Measurements from ENCODE around the gene ZSCAN5C.
"Not testable (repeated sequence)": the region's sequence is repeated elsewhere in the genome, so short reads cannot be mapped to it uniquely, and the experiment has no call there.

The ZSCAN5C gene

DNA sequence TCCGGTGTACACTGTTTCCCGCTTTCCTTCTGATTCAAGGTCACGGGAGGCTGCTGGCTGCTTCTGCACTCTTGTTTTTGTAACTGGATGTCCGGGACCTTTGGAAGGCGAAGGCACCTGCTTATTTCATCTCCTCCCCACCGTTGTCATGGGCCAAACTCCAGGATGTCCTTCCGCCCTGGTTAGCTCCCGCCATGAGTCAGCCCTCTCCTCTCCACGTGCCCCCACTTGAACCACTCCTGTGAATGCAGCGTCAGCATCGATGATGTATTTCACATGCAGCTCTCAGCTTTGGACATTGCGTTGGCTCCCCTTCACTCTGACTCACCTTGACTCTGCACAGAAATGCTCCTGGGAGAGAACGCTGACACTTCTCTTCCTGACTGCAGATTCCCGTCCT, 31.8 kb upstream of the ZSCAN5C start:
- Histone ChIP-seq H3K9ac (ENCODE audit: low read length) (no peak overlapping the region), H3K27me3 (ENCODE audit: insufficient read depth, low read length) (no peaks in the 10 kb centered on the region), H3K79me1 (ENCODE audit: low read length) (no peaks in the 10 kb centered on the region), H4K91ac (ENCODE audit: low read depth, low read length) (no peak overlapping the region), H3K4me1 (ENCODE audit: control insufficient read depth in 1 of 2, insufficient read depth in 2 of 2, low read length in 2 of 2) (no peaks in the 10 kb centered on the region), H2BK12ac (ENCODE audit: low read length) (no peak overlapping the region), H2BK120ac (ENCODE audit: insufficient read depth, low read length, poor library complexity) (no peak overlapping the region), H3K4ac (ENCODE audit: low read depth, low read length) (no peak overlapping the region), H3K4me2 (ENCODE audit: low read length) (no peak overlapping the region), H4K12ac (ENCODE audit: low read depth, low read length) (no peak overlapping the region), H3K23ac (ENCODE audit: low read length) (no peak overlapping the region), H2AFZ (ENCODE audit: insufficient read depth, low read length, poor library complexity) (no peak overlapping the region), H3K14ac (ENCODE audit: low read length) (no peak overlapping the region), H3K27ac (ENCODE audit: low read depth, low read length) (no peak overlapping the region), H3K9me3 (ENCODE audit: insufficient read depth, low read depth, low read length) (no peaks in the 10 kb centered on the region), H3K36me3 (ENCODE audit: control insufficient read depth in 1 of 2, insufficient read depth in 2 of 2, low read length in 2 of 2) (no peaks in the 10 kb centered on the region), H4K8ac (ENCODE audit: low read depth, low read length) (no peak overlapping the region), H3K79me2 (ENCODE audit: control insufficient read depth, insufficient read depth, low read length, poor library complexity) (no peaks in the 10 kb centered on the region), H2BK5ac (ENCODE audit: low read depth, low read length, poor library complexity) (no peak overlapping the region), H3K4me3 (ENCODE audit: low read depth, low read length) (no peak overlapping the region), H3K18ac (ENCODE audit: low read length) (no peak overlapping the region), H2AK5ac (ENCODE audit: low read length) (no peak overlapping the region)
- peak in 1 of 2 donors; percentile 23 for DNase-seq
- WGBS (ENCODE audit: extremely low coverage, insufficient coverage, insufficient read length): no CpG with 5 or more reads among the region's 14 CpGs

DNA sequence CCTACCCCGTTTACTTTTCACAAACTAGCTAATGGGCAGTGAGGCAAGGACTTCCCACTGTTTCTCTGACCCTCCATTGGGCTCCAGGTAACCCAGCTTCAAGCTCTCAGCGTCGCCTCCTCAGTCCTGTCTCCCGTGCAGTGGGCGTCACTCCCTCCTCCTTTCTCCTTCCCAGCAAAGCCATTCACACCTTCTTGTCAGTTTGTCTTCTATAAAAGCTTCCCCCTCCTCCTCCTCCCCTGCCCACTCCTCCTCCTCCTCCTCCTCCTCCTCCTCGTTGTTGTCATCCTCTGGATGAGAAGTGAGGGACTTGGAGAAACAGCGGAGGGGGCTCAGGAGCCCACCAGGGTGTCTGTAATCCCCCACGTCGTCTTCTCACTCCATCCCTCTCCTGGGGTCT, 28.0 kb upstream of the ZSCAN5C start:
- WGBS (ENCODE audit: extremely low coverage, insufficient coverage, insufficient read length): no CpG with 5 or more reads among the region's 9 CpGs
- Histone ChIP-seq H4K91ac (ENCODE audit: low read depth, low read length) (no peak overlapping the region), H3K79me1 (ENCODE audit: low read length) (no peaks in the 10 kb centered on the region)

GRCh38 chr19:56174550-56174949, 27.5 kb upstream of the ZSCAN5C start:
- Histone ChIP-seq H3K14ac (ENCODE audit: low read length) (no peak overlapping the region), H3K4me3 (ENCODE audit: low read depth, low read length) (no peak overlapping the region), H2BK12ac (ENCODE audit: low read length) (no peak overlapping the region), H3K4ac (ENCODE audit: low read depth, low read length) (no peak overlapping the region), H3K79me2 (ENCODE audit: control insufficient read depth, insufficient read depth, low read length, poor library complexity) (no peaks in the 10 kb centered on the region), H3K9ac (ENCODE audit: low read length) (no peak overlapping the region), H3K27ac (ENCODE audit: low read depth, low read length) (no peak overlapping the region), H3K36me3 (ENCODE audit: control insufficient read depth in 1 of 2, insufficient read depth in 2 of 2, low read length in 2 of 2) (no peaks in the 10 kb centered on the region), H3K9me3 (ENCODE audit: insufficient read depth, low read depth, low read length) (no peaks in the 10 kb centered on the region), H3K4me2 (ENCODE audit: low read length) (no peak overlapping the region), H3K27me3 (ENCODE audit: insufficient read depth, low read length) (no peaks in the 10 kb centered on the region), H4K12ac (ENCODE audit: low read depth, low read length) (no peak overlapping the region), H4K91ac (ENCODE audit: low read depth, low read length) (no peak overlapping the region), H2AFZ (ENCODE audit: insufficient read depth, low read length, poor library complexity) (no peak overlapping the region), H3K23ac (ENCODE audit: low read length) (no peak overlapping the region), H3K4me1 (ENCODE audit: control insufficient read depth in 1 of 2, insufficient read depth in 2 of 2, low read length in 2 of 2) (no peaks in the 10 kb centered on the region), H2AK5ac (ENCODE audit: low read length) (no peak overlapping the region), H4K8ac (ENCODE audit: low read depth, low read length) (no peak overlapping the region), H3K79me1 (ENCODE audit: low read length) (no peaks in the 10 kb centered on the region), H2BK120ac (ENCODE audit: insufficient read depth, low read length, poor library complexity) (no peak overlapping the region), H2BK5ac (ENCODE audit: low read depth, low read length, poor library complexity) (no peak overlapping the region), H3K18ac (ENCODE audit: low read length) (no peak overlapping the region)
- DNase-seq: no peak
- WGBS (ENCODE audit: extremely low coverage, insufficient coverage, insufficient read length): no CpG with 5 or more reads among the region's 11 CpGs

More for the DNA sequence above, 28.0 kb upstream of the ZSCAN5C start:
- Histone ChIP-seq H3K18ac (ENCODE audit: low read length) (no peak overlapping the region), H2BK120ac (ENCODE audit: insufficient read depth, low read length, poor library complexity) (no peak overlapping the region), H2AK5ac (ENCODE audit: low read length) (no peak overlapping the region), H2AFZ (ENCODE audit: insufficient read depth, low read length, poor library complexity) (no peak overlapping the region), H3K14ac (ENCODE audit: low read length) (no peak overlapping the region), H4K8ac (ENCODE audit: low read depth, low read length) (no peak overlapping the region), H2BK5ac (ENCODE audit: low read depth, low read length, poor library complexity) (no peak overlapping the region), H3K4me3 (ENCODE audit: low read depth, low read length) (no peak overlapping the region), H2BK12ac (ENCODE audit: low read length) (no peak overlapping the region), H4K12ac (ENCODE audit: low read depth, low read length) (no peak overlapping the region), H3K9ac (ENCODE audit: low read length) (no peak overlapping the region), H3K27me3 (ENCODE audit: insufficient read depth, low read length) (no peaks in the 10 kb centered on the region), H3K23ac (ENCODE audit: low read length) (no peak overlapping the region), H3K4me1 (ENCODE audit: control insufficient read depth in 1 of 2, insufficient read depth in 2 of 2, low read length in 2 of 2) (no peaks in the 10 kb centered on the region), H3K27ac (ENCODE audit: low read depth, low read length) (no peak overlapping the region), H3K36me3 (ENCODE audit: control insufficient read depth in 1 of 2, insufficient read depth in 2 of 2, low read length in 2 of 2) (no peaks in the 10 kb centered on the region), H3K9me3 (ENCODE audit: insufficient read depth, low read depth, low read length) (no peaks in the 10 kb centered on the region), H3K4ac (ENCODE audit: low read depth, low read length) (no peak overlapping the region), H3K4me2 (ENCODE audit: low read length) (no peak overlapping the region), H3K79me2 (ENCODE audit: control insufficient read depth, insufficient read depth, low read length, poor library complexity) (no peaks in the 10 kb centered on the region)
- no peak for DNase-seq

- not testable (repeated sequence) for H3K14ac ChIP-seq (ENCODE audit: low read length); H3K9ac ChIP-seq (ENCODE audit: low read length); H3K23ac ChIP-seq (ENCODE audit: low read length); H2BK5ac ChIP-seq (ENCODE audit: low read depth, low read length, poor library complexity); H3K27ac ChIP-seq (ENCODE audit: low read depth, low read length); H2AK5ac ChIP-seq (ENCODE audit: low read length); H3K18ac ChIP-seq (ENCODE audit: low read length); H4K12ac ChIP-seq (ENCODE audit: low read depth, low read length); H2BK120ac ChIP-seq (ENCODE audit: insufficient read depth, low read length, poor library complexity); H2BK12ac ChIP-seq (ENCODE audit: low read length); H3K4me1 ChIP-seq (ENCODE audit: control insufficient read depth in 1 of 2, insufficient read depth in 2 of 2, low read length in 2 of 2); H3K36me3 ChIP-seq (ENCODE audit: control insufficient read depth in 1 of 2, insufficient read depth in 2 of 2, low read length in 2 of 2); H3K4me3 ChIP-seq (ENCODE audit: low read depth, low read length); H3K79me2 ChIP-seq (ENCODE audit: control insufficient read depth, insufficient read depth, low read length, poor library complexity); H3K79me1 ChIP-seq (ENCODE audit: low read length); H3K9me3 ChIP-seq (ENCODE audit: insufficient read depth, low read depth, low read length); H2AFZ ChIP-seq (ENCODE audit: insufficient read depth, low read length, poor library complexity); H3K4me2 ChIP-seq (ENCODE audit: low read length); DNase-seq; H3K4ac ChIP-seq (ENCODE audit: low read depth, low read length); H4K8ac ChIP-seq (ENCODE audit: low read depth, low read length); H3K27me3 ChIP-seq (ENCODE audit: insufficient read depth, low read length); H4K91ac ChIP-seq (ENCODE audit: low read depth, low read length)
- WGBS (ENCODE audit: extremely low coverage, insufficient coverage, insufficient read length): no CpG with 5 or more reads among the region's 15 CpGs
Measured at GRCh38 chr19:56175861-56176307, 26.2 kb upstream of the ZSCAN5C start, which contains the start of gene GALP. TSS of gene GALP (plus strand) at chr19:56176008. CDS start at chr19:56177109, 1,101 bp downstream.
